Ammon's horn (tissue), 1 donor: ENCODE measurements around the gene ARHGEF6.
"Not testable (repeated sequence)": the region's sequence is repeated elsewhere in the genome, so short reads cannot be mapped to it uniquely, and the experiment has no call there.

Experiments used
- DNase-seq: peaks from one replicate; pipeline ENCODE4 v3.0.0-alpha.2; 2016; ENCODE audit warnings: low spot score

ARHGEF6 gene

DNA sequence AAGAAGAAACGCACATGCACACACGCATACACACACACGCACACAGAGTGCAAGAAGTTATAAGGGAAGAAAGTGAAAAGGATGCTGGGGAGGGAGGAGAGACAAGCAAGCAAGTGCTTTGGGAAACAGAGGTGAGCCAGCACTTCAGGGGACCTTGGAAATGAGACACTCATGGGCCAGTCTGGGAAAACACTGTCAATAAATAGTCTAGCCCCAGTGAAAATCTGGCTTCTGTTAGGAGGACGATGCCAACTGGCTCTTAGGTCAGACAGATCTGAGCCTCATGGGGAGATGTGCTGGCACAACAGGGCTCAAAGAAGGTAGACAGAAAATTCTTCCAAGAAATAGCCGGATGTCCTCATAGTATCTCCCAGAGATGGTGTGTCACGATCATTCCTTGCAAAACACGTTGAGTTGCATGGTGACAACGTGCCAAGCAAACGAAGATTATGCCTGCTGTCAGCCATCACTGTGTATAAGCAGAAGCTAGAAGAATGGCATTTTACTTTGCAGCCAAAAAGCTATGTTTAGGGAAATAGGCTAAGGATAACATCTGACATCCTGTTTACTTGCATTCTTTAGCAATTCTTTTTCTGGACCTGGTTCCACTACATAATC is 557 bp upstream of the ARHGEF6 start:
- no peak for DNase-seq

DNA sequence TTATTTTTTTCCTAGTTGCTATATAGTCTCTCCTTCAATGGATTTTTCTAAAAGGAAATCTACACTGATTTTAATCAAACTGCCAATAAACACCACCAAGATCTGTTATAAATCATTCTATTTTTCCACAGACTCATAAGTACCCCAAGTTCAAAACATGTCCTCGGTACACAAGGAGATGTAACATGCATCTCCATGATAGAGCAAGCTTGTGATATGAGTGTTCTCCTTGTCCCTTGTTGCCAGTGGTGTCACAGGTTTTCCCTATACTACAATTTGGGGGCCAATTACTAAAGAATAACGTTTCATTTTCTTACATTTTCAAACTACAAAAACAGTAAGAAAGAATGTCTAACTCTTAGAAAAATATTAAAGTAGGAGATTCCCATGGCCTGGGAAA is 491 bp downstream of the ARHGEF6 start:
- DNase-seq, result no peak

DNA sequence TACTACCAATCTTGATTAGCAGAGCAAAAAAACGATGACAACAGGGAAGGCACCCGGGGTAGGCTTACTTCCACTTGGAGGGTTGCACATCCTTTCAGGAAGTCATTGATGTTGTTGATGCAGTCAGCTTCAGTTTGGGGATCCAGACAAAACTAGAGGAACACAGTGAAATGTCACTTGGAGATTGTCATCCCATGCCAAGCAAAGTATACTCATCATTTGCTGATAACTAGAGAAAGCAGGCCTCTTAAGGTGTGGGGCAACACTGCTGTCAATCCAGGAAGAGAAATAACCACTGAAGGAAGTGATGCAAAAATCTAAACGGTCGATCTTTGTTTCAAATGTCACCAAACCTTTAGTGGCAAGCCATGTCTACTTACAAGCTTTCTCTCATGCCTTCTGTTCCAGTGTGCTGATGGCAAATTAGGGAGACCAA is 1.4 kb downstream of the ARHGEF6 start:
- no peak for DNase-seq

DNA sequence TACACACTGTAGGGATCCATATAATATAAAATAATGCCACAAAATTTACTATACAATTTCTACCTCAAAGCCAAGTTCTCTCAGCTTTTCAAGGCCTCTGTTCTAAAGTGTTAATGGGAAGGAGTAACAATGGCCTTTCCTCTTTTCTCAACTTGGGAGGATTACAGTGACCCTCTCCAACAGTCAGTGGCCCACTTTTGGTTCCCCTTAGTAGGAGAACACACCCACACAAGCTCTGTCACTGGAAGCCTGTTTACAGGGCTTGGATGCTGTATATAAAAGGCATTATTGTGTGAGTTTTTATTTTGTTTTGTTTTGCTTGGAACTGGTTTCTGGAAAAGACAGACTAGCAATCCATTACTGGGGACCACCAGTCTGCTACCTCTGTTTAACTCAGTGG is 1.8 kb downstream of the ARHGEF6 start:
- no peak for DNase-seq

DNA sequence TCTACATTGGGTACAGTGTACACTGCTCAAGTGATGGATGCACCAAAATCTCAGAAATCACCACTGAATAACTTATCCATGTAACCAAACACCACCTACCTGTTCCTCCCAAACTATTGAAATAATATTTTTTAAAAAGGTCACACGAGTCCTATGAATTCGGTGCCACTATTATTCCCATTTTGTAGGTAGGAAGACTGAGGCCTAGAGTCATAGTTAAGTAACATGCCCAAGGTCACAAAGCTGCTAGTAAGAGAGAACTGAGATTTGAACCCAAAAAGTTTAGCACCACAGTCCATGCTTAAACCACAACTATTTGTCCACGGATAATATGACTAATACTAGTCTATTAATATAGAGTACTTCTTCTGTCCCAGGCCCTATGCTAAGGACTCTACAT is 2.7 kb downstream of the ARHGEF6 start:
- DNase-seq, result no peak

DNA sequence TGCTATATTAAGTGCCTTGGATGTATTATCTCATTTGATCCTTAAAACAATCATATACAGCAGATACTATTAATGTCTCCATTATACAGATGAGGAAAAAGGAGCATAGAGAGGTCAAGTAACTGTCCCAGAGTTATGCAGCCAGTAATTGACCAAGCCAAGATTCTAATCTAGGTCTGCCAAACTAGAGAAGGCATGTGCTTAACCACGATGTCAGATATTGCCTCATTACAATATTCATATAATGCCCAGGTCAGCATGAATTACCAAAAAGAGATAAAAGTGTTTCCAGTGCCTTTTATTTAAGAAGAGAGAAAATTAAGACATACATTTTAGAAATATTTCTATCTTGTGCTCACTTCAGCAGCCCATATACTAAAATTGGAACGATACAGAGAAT is 7.1 kb downstream of the ARHGEF6 start:
- DNase-seq, result no peak

DNA sequence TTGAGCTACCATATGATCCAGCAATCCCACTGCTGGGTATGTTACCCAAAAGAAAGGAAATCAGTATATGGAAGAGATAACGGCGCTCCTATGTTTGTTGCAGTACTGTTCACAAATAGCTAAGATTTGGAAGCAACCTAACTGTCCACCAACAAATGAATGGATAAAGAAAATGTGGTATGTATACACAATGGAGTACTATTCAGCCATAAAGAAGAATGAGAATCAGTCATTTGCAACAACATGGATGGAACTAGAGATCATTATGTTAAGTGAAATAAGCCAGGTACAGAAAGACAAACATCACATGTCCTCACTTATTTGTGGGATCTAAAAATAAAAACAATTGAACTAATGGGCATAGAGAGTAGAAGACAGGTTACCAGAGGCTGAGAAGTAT is 8.9 kb downstream of the ARHGEF6 start:
- DNase-seq, result not testable (repeated sequence)

DNA sequence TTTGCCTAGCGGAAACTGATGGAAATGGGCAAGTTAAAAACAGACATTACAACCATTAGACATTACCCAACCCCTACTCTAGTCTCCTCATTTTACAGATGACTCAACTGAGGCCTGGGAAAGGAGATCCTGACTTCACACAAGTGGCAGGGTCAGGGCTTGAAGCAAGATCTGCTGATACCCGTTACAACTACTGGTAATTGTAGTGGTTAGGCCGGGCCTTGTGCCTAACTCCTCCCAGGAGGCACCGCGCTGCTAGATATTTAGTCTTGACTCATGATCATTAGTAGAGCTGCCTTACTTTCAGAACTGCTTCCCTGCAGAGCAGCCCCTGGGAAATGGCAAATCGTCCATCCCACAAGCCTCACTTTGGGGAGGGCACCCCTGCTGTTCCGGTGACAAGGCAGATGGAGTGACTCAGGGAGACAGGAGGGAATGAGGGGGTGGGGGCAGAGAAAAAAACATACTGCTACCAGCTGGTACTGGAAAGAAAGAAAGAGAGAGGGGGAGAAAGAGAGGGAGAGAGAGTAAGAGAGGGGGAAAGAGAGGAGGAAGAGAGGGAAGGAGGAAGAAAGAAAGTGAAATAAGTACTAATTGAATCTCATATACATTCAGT is 12.2 kb downstream of the ARHGEF6 start:
- DNase-seq, result peak; percentile 39

DNA sequence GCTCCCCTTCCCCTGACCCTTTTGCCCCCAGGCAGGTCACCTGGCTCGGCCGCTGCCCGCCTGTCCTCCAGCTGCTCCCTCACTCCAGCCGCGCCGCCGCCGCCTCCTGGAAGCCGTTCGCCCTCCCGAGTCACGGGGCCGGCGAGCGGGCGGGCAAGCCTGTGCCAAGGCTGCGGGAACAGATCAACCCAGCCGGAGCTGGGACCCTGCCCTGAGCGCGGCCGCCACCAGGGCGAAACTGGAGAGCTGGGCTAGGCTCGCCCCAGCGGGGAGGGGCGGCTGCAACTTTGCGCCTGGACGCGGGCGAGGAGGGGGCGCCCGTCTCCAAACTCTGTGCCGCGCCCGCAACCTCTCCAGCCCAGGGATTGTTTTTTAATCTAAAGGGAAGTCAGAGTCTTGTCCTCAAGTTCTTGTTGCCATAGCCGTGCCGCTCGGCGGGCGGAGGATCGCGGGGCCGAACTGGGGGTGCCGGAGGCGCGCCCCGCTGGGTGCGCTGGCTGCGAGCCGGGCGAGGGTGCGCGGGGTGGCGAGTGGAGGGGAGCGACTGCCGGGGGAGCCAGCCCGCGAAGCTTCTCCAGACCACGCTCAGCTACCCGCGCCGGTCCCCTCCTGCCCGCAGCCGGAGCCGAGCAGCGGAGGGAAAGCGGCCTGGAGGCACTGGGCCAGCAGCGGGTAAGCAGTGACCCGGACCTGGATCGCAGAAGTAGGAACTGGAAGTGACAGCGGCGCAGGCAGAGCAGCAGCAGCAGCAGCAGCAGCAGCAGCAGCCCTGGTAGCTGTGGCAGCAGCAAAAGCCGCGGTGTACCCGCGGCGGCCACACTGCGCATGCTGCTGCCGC is 13.4 kb downstream of the ARHGEF6 start:
- DNase-seq, result peak; percentile 74

DNA sequence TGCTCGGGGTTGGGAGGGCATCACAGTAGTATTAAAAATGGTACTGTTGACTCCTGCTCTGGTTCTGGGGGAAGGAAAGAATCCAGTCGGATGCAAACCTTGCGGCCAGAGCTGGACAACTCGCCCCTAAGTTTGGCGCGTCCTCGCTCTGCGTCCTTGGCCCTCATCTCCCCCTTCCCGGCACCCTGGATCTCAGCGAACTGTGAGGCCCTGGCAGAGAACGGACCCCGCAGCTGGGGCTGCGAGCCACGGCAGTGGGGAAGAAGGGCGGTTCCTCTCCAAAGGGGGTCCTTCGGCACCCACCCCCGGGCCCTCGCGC is 14.0 kb downstream of the ARHGEF6 start:
- no peak for DNase-seq

DNA sequence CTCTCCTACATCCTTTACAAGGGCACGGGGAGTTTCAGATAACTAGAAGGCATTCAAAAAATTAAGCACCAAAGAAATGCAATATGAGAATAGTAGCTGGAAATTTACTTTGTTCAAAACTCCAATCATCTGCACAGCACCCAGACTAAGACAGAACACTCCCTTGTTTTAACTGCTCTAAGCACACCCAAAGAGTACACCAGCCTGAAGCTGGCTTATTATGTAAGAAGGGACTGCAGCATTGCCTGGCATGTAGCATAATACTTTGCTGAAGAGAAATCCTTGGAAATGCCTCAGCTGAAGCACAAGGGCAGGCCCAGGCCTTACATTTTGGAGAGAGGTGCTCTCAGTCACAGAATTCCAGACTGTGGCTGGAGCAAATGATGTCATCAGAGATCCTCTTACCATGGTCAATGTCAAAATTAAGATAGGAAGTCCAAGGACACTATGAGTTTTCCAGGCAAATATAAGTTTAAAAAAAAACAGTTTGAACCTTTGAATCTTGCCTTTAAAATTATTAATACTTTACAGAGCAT is 14.8 kb downstream of the ARHGEF6 start:
- DNase-seq, result peak; percentile 28

DNA sequence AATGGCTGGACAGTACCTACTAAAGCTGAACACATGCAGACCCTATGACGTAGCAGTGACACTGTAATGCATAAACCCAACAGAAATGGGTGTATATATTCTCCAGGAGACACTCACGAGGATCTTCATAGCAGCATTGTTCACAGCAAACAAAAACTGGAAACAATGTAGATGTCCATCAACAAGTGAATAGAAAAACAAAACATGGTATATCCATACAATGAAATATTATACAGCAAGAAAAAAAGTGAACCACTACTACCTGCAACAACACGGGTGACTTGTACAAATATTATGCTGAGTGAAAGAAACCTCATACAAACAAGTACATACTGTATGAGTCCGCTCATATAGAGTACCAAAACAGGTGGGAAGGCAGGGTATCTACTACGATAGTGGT is 16.5 kb downstream of the ARHGEF6 start:
- no peak for DNase-seq

DNA sequence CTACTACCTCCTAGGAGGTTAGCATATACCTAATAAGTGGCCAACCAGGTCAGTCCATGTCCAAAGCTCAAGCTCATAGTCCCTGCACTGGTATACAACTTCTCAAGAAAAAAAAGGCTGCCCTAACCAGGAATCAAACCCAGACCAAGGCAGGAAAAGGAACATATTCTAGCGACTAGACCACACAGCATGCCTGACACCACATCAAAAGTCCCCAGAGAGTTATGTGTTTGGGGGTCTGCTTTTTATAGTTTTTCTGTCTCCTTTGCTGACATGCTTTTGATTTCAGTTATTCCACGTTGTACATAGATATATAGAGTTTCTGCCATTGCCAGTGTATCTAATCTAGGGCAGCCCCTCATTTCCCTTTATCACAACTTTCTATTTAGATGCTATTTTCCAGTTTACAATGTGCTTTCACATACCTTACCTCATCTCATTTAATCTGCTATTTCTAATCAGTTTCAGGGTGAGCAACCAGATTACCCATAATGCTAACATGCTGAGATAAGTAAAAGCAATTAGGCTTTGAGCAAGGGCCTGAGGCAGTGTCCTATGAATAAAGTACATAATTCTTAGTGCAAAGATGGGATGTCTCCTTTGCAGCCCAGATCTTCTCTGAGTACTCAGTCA is 17.8 kb downstream of the ARHGEF6 start:
- no peak for DNase-seq

DNA sequence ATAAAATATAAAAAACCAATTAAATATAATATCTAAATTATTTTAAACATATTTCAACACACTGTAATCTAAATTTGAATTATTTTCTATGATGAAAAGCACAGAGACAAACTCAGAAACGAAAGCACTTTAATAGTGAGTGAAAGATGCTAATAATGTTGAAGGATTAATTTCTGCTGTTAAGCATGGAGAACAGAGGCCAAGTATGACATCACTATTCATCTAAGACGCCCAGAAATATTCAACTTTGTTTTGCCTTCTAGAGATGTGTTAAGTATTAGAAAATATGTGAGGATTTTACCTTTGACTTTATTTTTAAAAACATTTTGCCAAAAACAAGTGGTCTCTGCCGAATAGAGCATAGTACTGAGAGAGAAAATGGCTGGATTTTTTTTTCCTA is 19.3 kb downstream of the ARHGEF6 start:
- no peak for DNase-seq

DNA sequence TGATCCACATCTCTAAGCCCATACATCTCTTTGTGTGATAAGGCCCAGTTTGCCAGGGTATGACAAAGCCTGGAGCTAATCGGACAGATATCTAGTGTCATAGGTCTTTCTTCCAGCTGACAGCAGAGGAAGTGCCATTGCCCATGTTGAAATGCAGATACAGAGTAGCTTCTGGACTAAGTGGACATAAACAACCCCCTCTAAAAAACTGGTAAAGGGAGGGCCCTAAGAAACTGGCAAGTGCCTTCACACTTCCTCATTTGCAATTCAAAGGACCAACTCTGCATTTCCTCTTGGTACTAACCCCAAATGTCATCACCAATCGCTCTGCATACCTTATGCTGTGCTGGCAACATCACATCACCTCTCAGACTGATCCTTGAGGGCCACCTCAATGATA is 20.8 kb downstream of the ARHGEF6 start:
- no peak for DNase-seq

DNA sequence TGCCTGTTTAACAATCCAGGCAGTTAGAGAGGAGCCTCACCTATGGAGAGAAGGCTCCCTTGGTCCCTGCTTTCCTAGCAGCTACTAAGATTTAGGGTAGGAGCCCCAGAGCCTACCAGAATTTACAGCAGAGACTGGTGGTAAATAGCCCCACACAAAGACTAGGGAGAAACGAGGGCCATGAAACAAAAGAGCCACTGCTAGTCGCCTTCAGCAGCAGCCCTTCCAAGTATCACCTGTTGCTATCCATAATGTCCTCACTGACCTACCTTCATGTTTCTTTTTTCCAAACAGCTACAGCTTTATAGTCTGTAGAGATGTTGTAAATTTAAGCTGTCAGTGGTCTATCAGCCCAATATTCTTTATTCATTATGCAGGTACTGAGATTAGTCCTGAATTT is 25.3 kb downstream of the ARHGEF6 start:
- no peak for DNase-seq

DNA sequence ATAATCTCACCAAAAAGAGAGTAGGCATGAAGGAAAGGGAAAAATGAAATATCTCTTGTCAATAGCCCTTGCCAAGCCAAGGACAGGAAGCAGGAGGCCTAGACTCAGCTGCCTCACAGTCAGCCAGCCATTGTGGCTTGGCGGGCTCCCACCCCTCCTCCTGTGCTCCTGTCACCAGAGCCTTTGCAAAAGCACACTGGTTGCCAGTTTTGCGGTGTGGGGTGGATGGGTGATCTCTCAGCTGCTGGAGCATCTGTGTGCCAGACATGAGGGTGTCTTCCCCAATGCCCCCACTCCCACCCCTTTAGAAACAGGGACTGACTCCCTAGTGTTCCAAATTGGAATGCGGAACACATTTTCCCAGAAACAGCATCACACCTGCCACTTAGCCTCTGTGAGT is 26.1 kb downstream of the ARHGEF6 start:
- peak; percentile 63 for DNase-seq

DNA sequence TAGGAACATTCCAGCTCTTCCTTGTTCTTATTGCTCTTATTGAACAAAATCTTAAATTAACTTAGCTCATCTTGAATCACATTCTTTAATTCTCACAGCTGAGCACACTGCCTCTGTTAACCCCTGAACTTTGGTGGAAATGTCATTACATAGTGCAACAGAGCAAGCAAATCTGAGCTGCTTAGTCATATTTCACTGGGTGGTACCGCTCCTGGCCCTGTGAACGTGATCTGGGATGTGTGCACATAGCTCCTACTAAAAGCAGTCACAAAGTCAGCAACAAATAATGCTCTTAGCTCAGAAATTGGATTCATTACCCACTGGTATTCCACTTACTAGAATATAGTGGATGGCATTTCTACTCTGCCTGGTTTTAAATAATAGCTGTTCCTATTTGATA is 27.9 kb downstream of the ARHGEF6 start:
- DNase-seq, result no peak

DNA sequence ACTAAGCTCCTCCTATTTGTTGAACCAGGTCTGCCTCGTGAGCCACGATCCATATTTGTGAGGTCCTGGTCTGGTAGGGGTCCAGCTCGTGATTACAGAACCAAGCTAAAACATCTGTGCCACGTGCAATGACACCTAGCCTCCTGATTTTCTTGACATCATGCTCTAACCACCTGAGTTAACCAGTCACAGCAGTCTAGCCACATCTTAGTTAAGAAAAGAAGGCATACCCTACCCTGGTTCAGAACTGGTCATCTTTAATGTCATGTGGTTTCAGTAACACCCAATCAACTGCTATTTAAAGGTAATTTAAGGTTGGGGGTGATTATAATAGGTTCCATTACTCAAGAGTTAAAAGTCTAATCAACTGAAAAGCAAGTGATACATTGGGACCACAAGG is 28.4 kb downstream of the ARHGEF6 start:
- DNase-seq, result no peak

DNA sequence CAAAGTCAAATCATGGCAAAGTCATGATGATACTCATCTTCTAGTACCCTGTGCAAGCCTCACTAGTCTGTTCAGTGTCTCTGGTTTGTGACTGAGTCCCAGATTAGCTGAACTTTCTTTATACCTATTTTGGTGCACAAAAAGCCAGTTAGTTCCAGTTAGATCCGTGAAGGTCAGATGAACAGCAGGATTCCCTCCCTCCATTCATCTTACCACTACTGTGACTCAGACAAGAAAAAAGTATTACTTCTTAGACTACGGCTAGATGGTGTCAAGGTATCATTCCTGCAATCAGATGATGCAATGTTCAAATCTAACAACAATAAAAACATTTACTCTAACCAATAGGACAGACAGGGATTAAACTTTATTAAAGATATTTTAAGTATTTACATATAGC is 30.4 kb downstream of the ARHGEF6 start:
- no peak for DNase-seq

DNA sequence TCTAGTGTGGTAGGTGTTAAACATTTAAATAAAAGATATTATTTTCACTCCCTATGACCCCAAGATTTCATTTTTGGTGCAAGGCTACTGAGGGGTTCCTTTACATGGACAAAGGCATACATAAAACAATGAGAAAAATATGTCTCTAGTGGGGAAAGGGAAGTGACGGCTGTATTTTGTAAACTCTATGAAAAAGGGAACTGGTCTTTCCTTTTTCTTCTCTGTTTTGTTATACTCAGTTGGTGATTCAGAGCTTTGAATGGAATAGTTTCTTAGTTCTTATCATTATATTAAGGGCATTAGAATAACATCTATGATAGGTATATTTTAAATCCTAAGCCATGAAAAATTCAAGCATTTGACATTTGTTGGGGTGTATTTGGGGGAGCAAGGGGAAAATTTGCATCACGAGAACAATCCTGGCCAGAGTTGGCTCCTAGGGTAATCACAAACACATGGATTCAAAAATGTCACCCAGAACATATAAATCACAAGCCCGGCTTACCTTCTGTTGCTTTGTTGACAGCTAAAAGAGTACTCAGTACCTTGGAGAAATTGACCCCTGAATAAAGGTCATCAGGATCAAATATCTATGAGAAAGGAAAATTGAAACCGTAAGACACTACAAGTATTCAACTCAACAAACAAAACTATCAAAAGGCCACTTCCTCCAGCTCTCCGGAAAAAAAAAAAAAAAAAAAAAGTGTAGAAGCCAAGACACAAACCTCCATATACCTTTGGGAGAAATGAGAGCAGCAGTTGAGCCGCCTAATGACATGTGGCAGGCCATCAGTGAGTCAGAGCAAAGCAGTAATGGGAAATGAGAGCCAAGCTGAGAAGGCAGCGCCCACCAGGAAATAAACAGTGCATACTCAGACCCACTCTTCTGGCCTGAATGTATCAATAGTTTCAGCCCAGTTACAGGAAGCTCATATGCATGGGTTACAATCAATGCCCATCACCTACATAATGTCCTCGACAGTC is 33.4 kb downstream of the ARHGEF6 start:
- no peak for DNase-seq
